PC-9 (cell line): ENCODE measurements around the gene SOX2.

Source experiments
- EZH2 ChIP-seq: fragments of 200-600 bp; sonication (generic); IDR thresholded peaks from 2 replicates; pipeline ENCODE4 v1.8.0; 2017; ENCODE audit warnings: antibody characterized with exemption, low read depth
- TF ChIP-seq, protein P1 (sequence below): fragments of 200-600 bp; sonication (generic); conservative IDR thresholded peaks from 2 replicates; pipeline ENCODE4 v1.6.1; 2017; ENCODE audit warnings: mixed run types, antibody characterized with exemption, mild to moderate bottlenecking, moderate library complexity

GRCh38 chr3:181698263-181698954, 13.3 kb upstream of the SOX2 start:
- TF ChIP-seq, protein P1, sequence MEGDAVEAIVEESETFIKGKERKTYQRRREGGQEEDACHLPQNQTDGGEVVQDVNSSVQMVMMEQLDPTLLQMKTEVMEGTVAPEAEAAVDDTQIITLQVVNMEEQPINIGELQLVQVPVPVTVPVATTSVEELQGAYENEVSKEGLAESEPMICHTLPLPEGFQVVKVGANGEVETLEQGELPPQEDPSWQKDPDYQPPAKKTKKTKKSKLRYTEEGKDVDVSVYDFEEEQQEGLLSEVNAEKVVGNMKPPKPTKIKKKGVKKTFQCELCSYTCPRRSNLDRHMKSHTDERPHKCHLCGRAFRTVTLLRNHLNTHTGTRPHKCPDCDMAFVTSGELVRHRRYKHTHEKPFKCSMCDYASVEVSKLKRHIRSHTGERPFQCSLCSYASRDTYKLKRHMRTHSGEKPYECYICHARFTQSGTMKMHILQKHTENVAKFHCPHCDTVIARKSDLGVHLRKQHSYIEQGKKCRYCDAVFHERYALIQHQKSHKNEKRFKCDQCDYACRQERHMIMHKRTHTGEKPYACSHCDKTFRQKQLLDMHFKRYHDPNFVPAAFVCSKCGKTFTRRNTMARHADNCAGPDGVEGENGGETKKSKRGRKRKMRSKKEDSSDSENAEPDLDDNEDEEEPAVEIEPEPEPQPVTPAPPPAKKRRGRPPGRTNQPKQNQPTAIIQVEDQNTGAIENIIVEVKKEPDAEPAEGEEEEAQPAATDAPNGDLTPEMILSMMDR = no peak
- TF ChIP-seq EZH2 = no peak
